Measurements from ENCODE around the gene SLC26A2.

The SLC26A2 gene

DNA sequence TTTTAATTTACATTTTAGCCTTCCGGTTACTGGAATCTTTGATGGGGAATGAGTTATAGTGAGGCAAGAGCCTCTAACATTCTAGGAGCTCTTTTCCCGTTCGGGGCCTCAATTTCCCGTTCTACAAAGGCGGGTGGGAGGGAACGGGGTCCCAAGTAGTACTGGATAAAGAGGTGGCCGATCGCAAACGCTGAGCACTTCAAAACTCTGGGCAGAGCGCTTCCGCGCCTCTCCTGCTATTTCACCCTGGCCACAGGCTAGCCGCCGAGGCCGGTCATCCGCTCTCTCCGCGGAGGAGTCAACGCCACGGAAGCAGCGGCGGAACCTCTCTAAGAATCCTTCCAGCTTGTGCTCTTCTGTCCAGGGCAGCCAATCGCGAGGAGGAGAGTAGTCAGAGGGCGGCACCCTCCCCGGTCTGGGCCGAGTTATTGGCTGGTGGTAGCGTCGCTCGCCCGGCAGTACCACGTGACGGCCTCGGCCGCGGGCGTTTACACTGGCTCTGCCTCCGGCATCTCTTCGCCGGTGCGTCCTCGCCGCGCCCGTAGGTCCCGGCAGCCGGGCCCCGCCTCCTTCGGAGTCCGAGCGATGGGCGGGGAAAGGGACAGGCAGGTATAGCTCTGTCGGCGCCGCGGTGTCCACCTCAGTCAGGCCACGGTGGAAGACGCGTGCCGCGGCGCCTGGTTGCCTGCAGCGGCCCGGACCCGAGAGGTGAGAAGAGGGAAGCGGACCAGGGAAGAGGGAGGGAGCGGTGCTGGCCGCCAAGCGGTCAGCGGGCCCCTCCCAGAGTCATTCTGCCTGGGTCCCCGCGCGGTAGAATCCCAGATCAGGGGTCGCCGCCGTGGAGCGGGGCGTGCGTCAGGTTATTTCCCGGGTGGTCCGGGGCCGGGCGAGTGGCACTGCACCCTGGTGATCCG is at the start of gene SLC26A2:
SLC26A2 (plus strand) TSS at position 487 of the 914 bp plus-strand sequence. CDS start 16,895 bp downstream, outside the sequence.
- DNase-seq (ENCODE audit: low read depth, low spot score) = peak; percentile 99

DNA sequence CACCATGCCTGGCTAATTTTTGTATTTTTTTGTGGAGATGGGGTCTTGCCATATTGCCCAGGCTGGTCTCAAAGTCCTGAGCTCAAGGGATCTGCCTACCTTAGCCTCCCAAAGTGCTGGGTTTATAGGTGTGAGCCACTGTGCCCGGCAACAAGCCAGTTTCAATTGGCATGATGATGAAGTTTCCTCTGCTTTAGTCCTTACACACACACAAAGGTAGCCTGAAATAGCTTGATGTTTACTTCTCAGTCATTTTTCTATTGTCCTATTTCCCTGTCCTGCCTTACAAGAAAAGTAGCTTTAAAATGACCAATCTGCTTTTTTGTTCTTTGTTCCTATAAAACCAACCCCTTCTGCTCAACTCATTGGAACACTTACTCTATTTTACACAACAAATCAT is 49.5 kb upstream of the SLC26A2 start:
- no peak for DNase-seq (ENCODE audit: low read depth, low spot score)

GRCh38 chr5:149912226-149912871 is 48.2 kb upstream of the SLC26A2 start:
- no peak for DNase-seq (ENCODE audit: low read depth, low spot score)

DNA sequence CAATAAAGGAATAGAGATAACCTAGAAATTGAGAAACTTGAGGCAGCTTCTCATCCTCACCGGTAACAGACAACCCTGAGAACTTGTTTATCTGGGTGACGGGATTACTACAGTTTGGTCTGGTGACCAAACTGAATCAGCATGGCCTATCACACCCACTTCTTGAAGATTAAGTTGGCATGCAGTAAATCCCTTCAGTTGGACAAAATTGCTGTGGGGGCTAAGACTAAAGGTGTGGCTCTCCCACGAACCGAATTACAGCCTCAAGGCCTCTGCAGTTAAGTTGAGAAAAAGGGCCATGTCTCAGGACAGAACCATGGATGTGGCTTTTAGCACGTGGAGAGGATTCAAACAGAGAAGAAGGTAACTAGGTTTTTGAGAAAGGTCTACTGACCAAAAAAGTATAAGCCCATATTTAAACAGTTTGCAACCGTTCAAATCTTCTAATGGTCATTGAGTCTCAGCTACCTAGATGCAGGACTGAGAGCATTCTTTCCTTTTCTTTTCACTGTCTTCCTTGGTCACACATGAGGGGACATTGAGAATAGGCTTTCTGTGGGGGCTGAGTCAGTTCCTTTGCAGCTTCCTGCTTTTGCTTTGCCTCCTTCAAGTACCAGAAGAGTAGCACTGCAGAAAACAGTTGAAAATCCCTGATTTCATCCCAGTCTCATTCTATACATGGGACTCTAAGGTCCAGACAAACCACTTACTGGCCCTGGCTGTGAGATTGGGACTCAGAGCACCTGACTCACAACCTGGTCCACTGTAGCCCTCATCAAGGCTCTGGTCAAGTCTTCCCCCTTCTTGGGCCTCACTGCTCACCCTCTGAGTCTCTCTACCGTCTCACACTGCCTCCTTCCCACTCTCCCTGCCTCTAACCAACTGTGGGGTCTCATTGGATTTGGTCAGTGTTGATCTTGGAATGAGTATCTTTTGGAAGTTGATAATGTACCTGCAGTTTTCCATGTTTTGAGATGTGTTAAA is 46.8 kb upstream of the SLC26A2 start:
- DNase-seq (ENCODE audit: low read depth, low spot score) = peak; percentile 9

GRCh38 chr5:149915392-149916260 is 44.9 kb upstream of the SLC26A2 start:
- DNase-seq (ENCODE audit: low read depth, low spot score) = peak; percentile 50

GRCh38 chr5:149916334-149917072 is 44.1 kb upstream of the SLC26A2 start:
- DNase-seq (ENCODE audit: low read depth, low spot score) = no peak

- no peak for DNase-seq (ENCODE audit: low read depth, low spot score)
Observed at GRCh38 chr5:149917073-149917676, 43.4 kb upstream of the SLC26A2 start.

DNA sequence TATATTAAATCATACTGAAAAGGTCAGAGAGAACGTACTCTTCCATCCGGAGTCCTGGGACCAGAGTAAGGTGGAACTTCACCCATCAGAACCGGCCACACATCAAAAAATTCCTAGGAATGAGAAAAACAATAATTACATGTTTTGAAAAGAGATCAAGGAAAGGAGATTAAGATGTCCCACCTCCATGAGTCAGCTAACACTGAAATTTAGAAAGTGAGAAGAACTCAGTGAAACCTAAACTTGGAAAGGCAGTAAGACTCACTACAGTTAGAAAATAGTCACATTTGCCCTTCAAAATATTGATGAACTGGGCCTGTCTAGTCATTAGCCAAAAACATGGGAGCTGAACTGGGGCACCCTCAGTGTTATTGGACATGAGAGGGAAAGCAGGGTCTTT is 39.0 kb upstream of the SLC26A2 start:
- DNase-seq (ENCODE audit: low read depth, low spot score) = no peak

GRCh38 chr5:149922950-149923349 is 37.6 kb upstream of the SLC26A2 start:
- no peak for DNase-seq (ENCODE audit: low read depth, low spot score)

GRCh38 chr5:149924486-149924885 is 36.1 kb upstream of the SLC26A2 start:
- no peak for DNase-seq (ENCODE audit: low read depth, low spot score)

GRCh38 chr5:149930043-149930748 is 30.4 kb upstream of the SLC26A2 start:
- DNase-seq (ENCODE audit: low read depth, low spot score) = no peak

- no peak for DNase-seq (ENCODE audit: low read depth, low spot score)
Observed at GRCh38 chr5:149930749-149931574, 29.6 kb upstream of the SLC26A2 start.

DNA sequence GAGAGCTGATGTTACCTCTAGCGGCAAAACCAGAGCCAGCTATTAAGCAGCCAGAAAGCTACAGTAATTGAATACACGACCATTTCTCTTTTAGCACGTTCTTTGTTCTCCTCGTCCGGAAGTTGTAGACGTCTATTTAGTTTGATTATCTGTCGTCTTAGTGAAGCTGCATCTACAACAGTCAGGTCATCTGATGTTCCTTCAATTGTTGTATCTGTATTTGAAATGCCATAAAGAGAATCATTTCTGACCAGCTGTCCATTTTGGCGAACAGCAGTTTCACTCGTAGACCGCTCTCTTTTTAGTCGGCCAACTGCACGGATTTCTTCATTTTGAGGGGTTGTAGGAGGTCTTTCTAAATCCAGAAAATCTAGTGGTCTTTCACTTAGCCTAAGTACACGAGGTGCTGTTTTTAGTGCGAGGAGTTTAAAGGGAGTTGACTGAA is 28.5 kb upstream of the SLC26A2 start:
- DNase-seq (ENCODE audit: low read depth, low spot score) = no peak

DNA sequence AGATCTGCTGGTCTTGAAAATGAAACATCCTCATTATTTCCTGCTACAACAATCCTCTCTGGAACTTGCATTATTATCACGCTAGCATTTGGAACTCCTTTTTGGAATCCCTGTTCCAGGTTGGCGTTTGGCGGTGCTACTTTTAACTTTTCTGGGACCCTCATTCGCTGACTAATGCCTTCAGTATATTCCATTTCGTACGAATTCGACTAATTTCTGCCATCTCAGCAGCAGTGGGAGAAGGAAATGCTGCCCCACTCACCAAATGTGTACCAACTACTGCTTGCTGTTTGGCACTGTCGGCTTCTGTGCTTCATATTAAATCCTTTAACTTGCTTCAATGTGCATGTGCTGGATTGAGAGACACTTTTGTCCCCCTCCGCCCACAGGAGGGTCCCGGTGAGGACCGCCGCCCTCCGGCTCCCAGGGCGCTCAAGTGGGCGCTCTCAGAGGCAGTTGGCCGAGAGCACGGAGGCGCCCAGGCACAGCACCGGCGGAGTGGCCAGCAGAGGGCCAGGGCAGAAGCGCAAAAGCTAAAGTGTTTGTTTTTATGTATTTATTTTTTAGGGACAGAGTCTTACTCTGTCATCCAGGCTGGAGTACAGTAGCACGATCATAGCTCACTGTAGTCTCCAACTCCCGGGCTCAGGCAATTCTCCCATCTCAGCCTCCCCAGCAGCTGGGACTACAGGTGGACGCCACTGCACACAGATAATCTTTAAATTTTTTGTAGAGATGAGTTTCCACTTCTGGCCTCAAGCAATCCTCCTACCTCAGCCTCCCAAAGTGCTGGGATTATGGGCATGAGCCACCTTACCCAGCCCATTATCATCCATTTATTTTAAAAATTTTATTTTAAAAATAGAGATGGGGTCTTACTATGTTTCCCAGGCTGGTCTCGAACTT is 27.9 kb upstream of the SLC26A2 start:
- peak; percentile 44 for DNase-seq (ENCODE audit: low read depth, low spot score)

DNA sequence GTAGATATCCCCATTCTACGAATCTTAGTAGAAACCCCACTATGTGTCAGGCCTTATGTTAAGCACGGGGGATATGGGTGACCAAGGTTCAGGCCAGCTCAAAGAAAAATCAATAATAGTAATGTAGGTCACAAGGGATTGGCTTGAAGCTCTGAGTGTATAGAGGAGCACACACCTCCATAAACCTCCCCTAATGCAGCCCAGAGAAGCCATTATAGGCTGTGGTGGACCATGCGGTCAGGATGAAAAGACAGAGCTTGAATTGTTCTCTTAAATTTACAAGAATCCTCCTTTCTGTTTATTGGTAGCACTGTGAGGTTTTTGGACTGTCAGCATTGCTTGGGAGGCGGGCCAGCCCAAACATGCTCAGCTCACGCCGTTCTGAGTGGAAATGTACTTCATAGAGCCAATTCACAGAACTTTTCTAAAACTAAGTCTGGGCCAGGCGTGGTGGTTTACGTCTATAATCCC is 25.1 kb upstream of the SLC26A2 start:
- no peak for DNase-seq (ENCODE audit: low read depth, low spot score)

DNA sequence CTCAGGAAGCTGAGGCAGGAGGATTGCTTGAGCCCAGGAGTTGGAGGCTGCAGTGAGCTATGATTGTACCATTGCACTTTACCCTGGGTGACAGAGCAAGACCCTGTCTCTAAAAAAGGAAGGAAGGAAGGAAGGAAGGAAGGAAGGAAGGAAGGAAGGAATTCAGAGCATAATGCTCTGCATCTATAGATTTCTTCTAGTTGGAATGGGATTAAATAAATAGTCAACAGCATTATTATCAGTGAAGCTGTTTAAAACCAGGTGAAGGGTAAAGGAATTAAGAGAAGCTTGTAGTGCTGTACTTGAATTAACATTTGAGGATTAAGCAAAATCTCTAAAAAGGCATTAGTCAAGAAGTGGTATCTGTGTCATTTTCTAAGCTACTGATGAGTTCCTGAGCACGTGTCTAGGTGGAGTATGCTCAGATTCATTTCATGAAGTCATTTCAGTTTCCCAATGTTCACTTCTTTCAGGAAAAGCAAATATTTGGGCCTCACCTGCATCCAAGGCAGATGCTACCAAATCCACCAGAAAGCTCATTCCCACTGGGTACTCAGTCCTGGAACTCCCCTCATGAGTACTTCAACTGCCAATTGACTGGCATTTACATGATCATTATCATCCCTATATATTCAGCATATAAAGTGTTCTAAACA is 24.4 kb upstream of the SLC26A2 start:
- DNase-seq (ENCODE audit: low read depth, low spot score) = no peak

All from ELF-1 (cell line).